Suprapubic skin (tissue), 4 donors: ENCODE data around the gene THSD7A. TPM values are rescaled to one million over a fixed set of nuclear protein-coding genes. Genes with fewer than 3 reads are reported as not detected.

Experiments
- DNase-seq, 2 donors: peaks; one replicate each; pipeline ENCODE4 v3.0.0-alpha.2; 2019; ENCODE audit warnings: low spot score in 2 of 2
- H3K27ac ChIP-seq: fragments of 200-600 bp; sonication (generic); one replicate; pipeline ENCODE4 v1.5.1; 2019
- H3K27me3 ChIP-seq: fragments of 200-600 bp; sonication (generic); one replicate; pipeline ENCODE4 v1.5.1; 2019
- H3K36me3 ChIP-seq: fragments of 200-600 bp; sonication (generic); one replicate; pipeline ENCODE4 v1.5.1; 2019
- H3K4me1 ChIP-seq: fragments of 200-600 bp; sonication (generic); one replicate; pipeline ENCODE4 v1.5.1; 2019
- H3K4me3 ChIP-seq: fragments of 200-600 bp; sonication (generic); one replicate; pipeline ENCODE4 v1.5.1; 2019; ENCODE audit warnings: mild to moderate bottlenecking
- H3K9me3 ChIP-seq: fragments of 200-600 bp; sonication (generic); one replicate; pipeline ENCODE4 v1.5.1; 2019
- EP300 ChIP-seq: sonication (generic); formaldehyde crosslinking; IDR thresholded peaks from one replicate; pipeline ENCODE4 v1.6.1; 2017; ENCODE audit warnings: antibody characterized with exemption
- POLR2A ChIP-seq, 2 donors: fragments of 450-650 bp; IDR thresholded peaks; one replicate each; pipeline ENCODE4 v1.6.1; 2017; ENCODE audit warnings: antibody characterized with exemption in 2 of 2, mild to moderate bottlenecking in 2 of 2, moderate library complexity in 2 of 2
- POLR2AphosphoS5 ChIP-seq, 3 donors: sonication (generic); formaldehyde crosslinking; IDR thresholded peaks; one replicate each; pipeline ENCODE4 v1.6.1; 2017; ENCODE audit warnings: antibody characterized with exemption in 3 of 3
- WGBS: methylation state at CpG from one replicate; pipeline ENCODE4 v1.1.5; 2018; 5-methylcytosine and 5-hydroxymethylcytosine counted together
- total RNA-seq, 4 donors: library from RNA; depleted of rRNA; stranded (reverse); fragments of >200 nt; gene quantifications; one replicate each; pipeline ENCODE4 v1.1.0, GENCODE V29; 2016
- TF ChIP-seq, protein P1 (sequence below), 2 donors: fragments of 200-600 bp in 1 of 2; fragments of 450-650 bp in 1 of 2; sonication (generic) in 1 of 2; IDR thresholded peaks; one replicate each; pipeline ENCODE4 v1.5.1; 2016 to 2019; ENCODE audit warnings: antibody characterized with exemption in 2 of 2, mild to moderate bottlenecking in 1 of 2, moderate library complexity in 1 of 2

Gene THSD7A
- total RNA-seq, 4 donors from 2014 or later, result 0.42 to 5.4 (median 1.2) TPM

DNA sequence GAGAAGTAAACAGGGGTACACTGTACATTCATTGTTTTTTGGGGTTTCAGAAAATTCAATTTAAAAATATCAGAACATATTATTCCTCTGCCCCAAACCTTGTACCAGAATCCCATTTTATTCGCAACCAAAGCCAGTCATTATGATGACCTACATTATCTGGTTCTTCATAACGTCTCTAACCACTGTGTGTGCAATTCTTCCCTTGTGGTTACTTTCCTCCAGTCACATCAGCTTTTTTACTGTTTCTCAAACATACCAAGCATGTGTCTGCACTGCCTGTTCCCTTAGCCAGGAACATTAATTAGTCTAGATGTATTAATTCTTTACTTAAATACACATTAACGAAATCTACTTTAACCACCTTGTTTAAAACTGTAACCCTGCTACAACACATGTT is 64.8 kb downstream of the THSD7A start:
- Histone ChIP-seq H3K27ac (no peak overlapping the region), H3K9me3 (no peaks in the 10 kb centered on the region), H3K4me3 (no peak overlapping the region), H3K27me3 (no peaks in the 10 kb centered on the region), H3K4me1 (no peaks in the 10 kb centered on the region), H3K36me3 (no peaks in the 10 kb centered on the region)
- WGBS, result 80% methylated on average over 3 of the region's 3 CpGs
- TF ChIP-seq POLR2A (IDR thresholded peaks at IDR 0.05) (no peak), POLR2AphosphoS5 (IDR thresholded peaks at IDR 0.05) (no peak), EP300 (no peak)
- TF ChIP-seq, protein P1, sequence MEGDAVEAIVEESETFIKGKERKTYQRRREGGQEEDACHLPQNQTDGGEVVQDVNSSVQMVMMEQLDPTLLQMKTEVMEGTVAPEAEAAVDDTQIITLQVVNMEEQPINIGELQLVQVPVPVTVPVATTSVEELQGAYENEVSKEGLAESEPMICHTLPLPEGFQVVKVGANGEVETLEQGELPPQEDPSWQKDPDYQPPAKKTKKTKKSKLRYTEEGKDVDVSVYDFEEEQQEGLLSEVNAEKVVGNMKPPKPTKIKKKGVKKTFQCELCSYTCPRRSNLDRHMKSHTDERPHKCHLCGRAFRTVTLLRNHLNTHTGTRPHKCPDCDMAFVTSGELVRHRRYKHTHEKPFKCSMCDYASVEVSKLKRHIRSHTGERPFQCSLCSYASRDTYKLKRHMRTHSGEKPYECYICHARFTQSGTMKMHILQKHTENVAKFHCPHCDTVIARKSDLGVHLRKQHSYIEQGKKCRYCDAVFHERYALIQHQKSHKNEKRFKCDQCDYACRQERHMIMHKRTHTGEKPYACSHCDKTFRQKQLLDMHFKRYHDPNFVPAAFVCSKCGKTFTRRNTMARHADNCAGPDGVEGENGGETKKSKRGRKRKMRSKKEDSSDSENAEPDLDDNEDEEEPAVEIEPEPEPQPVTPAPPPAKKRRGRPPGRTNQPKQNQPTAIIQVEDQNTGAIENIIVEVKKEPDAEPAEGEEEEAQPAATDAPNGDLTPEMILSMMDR (IDR thresholded peaks at IDR 0.05), result no peak
- DNase-seq, result no peak

- no peaks in the 10 kb centered on the region for H3K36me3 ChIP-seq
- 12% methylated on average over 3 of the region's 3 CpGs for WGBS
- no peak for TF ChIP-seq POLR2AphosphoS5 (IDR thresholded peaks at IDR 0.05)
- TF ChIP-seq, protein P1 (IDR thresholded peaks at IDR 0.05), result no peak
- TF ChIP-seq POLR2A (IDR thresholded peaks at IDR 0.05), result no peak
- TF ChIP-seq EP300, result no peak
- no peak overlapping the region for H3K4me3 ChIP-seq
- H3K27ac ChIP-seq, result no peak overlapping the region
- H3K27me3 ChIP-seq, result no peaks in the 10 kb centered on the region
- DNase-seq, result no peak
- no peaks in the 10 kb centered on the region for H3K9me3 ChIP-seq
- no peaks in the 10 kb centered on the region for H3K4me1 ChIP-seq
These were observed 71.6 kb downstream of the THSD7A start for GRCh38 chr7:11760372-11760771.

GRCh38 chr7:11758627-11759111 is 73.3 kb downstream of the THSD7A start:
- no peak for TF ChIP-seq POLR2AphosphoS5 (IDR thresholded peaks at IDR 0.05)
- no peak for DNase-seq

GRCh38 chr7:11757153-11757552 is 74.8 kb downstream of the THSD7A start:
- Histone ChIP-seq H3K4me3 (no peak overlapping the region), H3K9me3 (no peaks in the 10 kb centered on the region), H3K27me3 (no peaks in the 10 kb centered on the region), H3K4me1 (no peaks in the 10 kb centered on the region), H3K36me3 (no peaks in the 10 kb centered on the region), H3K27ac (no peak overlapping the region)
- WGBS, result 84% methylated on average over 1 of the region's 1 CpG
- DNase-seq, result no peak
- TF ChIP-seq POLR2A (IDR thresholded peaks at IDR 0.05) (no peak), POLR2AphosphoS5 (IDR thresholded peaks at IDR 0.05) (no peak), EP300 (no peak)
- TF ChIP-seq, protein P1 (IDR thresholded peaks at IDR 0.05), result no peak

More at GRCh38 chr7:11758627-11759111, 73.3 kb downstream of the THSD7A start:
- Histone ChIP-seq H3K27ac (no peak overlapping the region), H3K27me3 (no peaks in the 10 kb centered on the region), H3K4me1 (no peaks in the 10 kb centered on the region), H3K36me3 (no peaks in the 10 kb centered on the region), H3K9me3 (no peaks in the 10 kb centered on the region), H3K4me3 (no peak overlapping the region)
- WGBS, result 62% methylated on average over 2 of the region's 2 CpGs

DNA sequence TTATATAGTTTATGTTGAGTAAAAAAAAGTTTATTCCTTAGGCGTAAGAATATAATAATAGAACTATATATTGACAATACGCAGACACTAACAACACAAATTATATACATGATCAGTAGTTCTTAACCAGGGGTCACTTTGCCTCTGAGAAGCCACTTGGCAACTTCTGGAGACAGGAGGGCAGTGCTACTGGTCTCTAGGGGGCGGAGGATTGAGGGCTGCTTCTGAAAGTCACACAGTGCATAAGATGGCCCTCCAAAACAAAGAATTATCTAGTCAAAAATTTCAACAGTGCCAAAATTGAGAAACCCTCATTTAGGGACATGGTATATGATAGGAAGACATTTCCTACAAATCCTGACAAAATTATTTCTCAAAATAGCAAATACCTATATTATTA is 77.1 kb downstream of the THSD7A start:
- Histone ChIP-seq H3K36me3 (no peaks in the 10 kb centered on the region), H3K27me3 (no peaks in the 10 kb centered on the region), H3K4me1 (no peaks in the 10 kb centered on the region), H3K27ac (no peak overlapping the region), H3K9me3 (no peaks in the 10 kb centered on the region), H3K4me3 (no peak overlapping the region)
- no peak for DNase-seq
- no peak for TF ChIP-seq POLR2A (IDR thresholded peaks at IDR 0.05)
- no peak for TF ChIP-seq EP300
- TF ChIP-seq, protein P1 (IDR thresholded peaks at IDR 0.05), result no peak
- 90% methylated on average over 3 of the region's 3 CpGs for WGBS

GRCh38 chr7:11754123-11754522 is 77.9 kb downstream of the THSD7A start:
- Histone ChIP-seq H3K27me3 (no peaks in the 10 kb centered on the region), H3K4me1 (no peaks in the 10 kb centered on the region), H3K4me3 (no peak overlapping the region), H3K27ac (no peak overlapping the region), H3K36me3 (no peaks in the 10 kb centered on the region), H3K9me3 (no peaks in the 10 kb centered on the region)
- WGBS, result 82% methylated on average over 2 of the region's 2 CpGs
- DNase-seq, result no peak
- TF ChIP-seq, protein P1 (IDR thresholded peaks at IDR 0.05), result no peak
- TF ChIP-seq POLR2AphosphoS5 (IDR thresholded peaks at IDR 0.05) (no peak), POLR2A (IDR thresholded peaks at IDR 0.05) (no peak)
